GM18909 (cell line): ENCODE measurements around the gene IL18.
A peak's percentile ranks its signal among the peaks of the same experiment; 100 is the strongest.
"Not testable (repeated sequence)": the region's sequence is repeated elsewhere in the genome, so short reads cannot be mapped to it uniquely, and the experiment has no call there.

Experiments used
- ATAC-seq: cut with Tn5 transposase; IDR thresholded peaks from one replicate; pipeline ENCODE4 v1.9.1; 2021; ENCODE audit warnings: mild to moderate bottlenecking; ENCODE audit not compliant: unreplicated experiment, poor library complexity

Gene IL18

GRCh38 chr11:112163875-112164685, at the start of gene IL18:
Gene IL18 (minus strand): TSS chr11:112164094. CDS start chr11:112155053, 9,041 bp downstream.
- ATAC-seq = no peak

GRCh38 chr11:112212710-112213109, 48.8 kb upstream of the IL18 start:
- no peak for ATAC-seq

- no peak for ATAC-seq
These were observed 48.4 kb upstream of the IL18 start for GRCh38 chr11:112212290-112212689.

GRCh38 chr11:112211536-112211935, 47.6 kb upstream of the IL18 start:
- no peak for ATAC-seq

GRCh38 chr11:112210890-112211289, 47.0 kb upstream of the IL18 start:
- ATAC-seq = no peak

- ATAC-seq = no peak
These were observed 42.2 kb upstream of the IL18 start for GRCh38 chr11:112206071-112206470.

GRCh38 chr11:112200252-112200651, 36.4 kb upstream of the IL18 start:
- no peak for ATAC-seq

GRCh38 chr11:112199101-112199500, 35.2 kb upstream of the IL18 start:
- not testable (repeated sequence) for ATAC-seq

GRCh38 chr11:112196519-112197087, 32.7 kb upstream of the IL18 start:
- no peak for ATAC-seq

GRCh38 chr11:112195951-112196351, 32.1 kb upstream of the IL18 start:
- ATAC-seq = no peak

GRCh38 chr11:112195113-112195512, 31.2 kb upstream of the IL18 start:
- not testable (repeated sequence) for ATAC-seq

GRCh38 chr11:112186304-112186703, 22.4 kb upstream of the IL18 start:
- no peak for ATAC-seq

- no peak for ATAC-seq
These were observed 22.0 kb upstream of the IL18 start for GRCh38 chr11:112185883-112186282.

- ATAC-seq = no peak
These were observed 19.0 kb upstream of the IL18 start for GRCh38 chr11:112182867-112183266.

- ATAC-seq = peak; percentile 71
These were observed 15.7 kb upstream of the IL18 start for GRCh38 chr11:112179601-112180000.

- no peak for ATAC-seq
These were observed 15.0 kb upstream of the IL18 start for GRCh38 chr11:112178936-112179335.

GRCh38 chr11:112178428-112178827, 14.5 kb upstream of the IL18 start:
- no peak for ATAC-seq

GRCh38 chr11:112177589-112177988, 13.7 kb upstream of the IL18 start:
- ATAC-seq = no peak

GRCh38 chr11:112176077-112176476, 12.2 kb upstream of the IL18 start:
- no peak for ATAC-seq

- ATAC-seq = no peak
These were observed 11.7 kb upstream of the IL18 start for GRCh38 chr11:112175599-112175952.

GRCh38 chr11:112174789-112175598, 11.1 kb upstream of the IL18 start, which contains the start of gene BCO2:
Gene BCO2 (plus strand): TSS chr11:112175512. CDS start chr11:112175602, 90 bp downstream.
- peak; percentile 58 for ATAC-seq
